Forelimb muscle (tissue), 1 donor: Measurements from ENCODE around the gene ARMC8. TPM values are rescaled to one million over a fixed set of nuclear protein-coding genes. Genes with fewer than 3 reads are reported as not detected.

Source experiments
- polyA plus RNA-seq: library from polyadenylated mRNA; unstranded; fragments of 120-200 nt; gene quantifications from one replicate; pipeline ENCODE4 v1.2.1, GENCODE V29; 2013; ENCODE audit not compliant: insufficient read length

ARMC8 gene
- polyA plus RNA-seq, 1 donor: 43.7 TPM

Other genes with a start within 250 kb of the ARMC8 start
- gene CLDN18, start 177.1 kb upstream of the ARMC8 start, polyA plus RNA-seq: 0.39 TPM
- gene DZIP1L, start 71.7 kb upstream of the ARMC8 start, polyA plus RNA-seq: 6.9 TPM
- not detected for gene A4GNT, start 54.9 kb upstream of the ARMC8 start, polyA plus RNA-seq
- 9.4 TPM for gene DBR1, start 12.4 kb upstream of the ARMC8 start, polyA plus RNA-seq
- 0.90 TPM for gene NME9, start 142.6 kb downstream of the ARMC8 start, polyA plus RNA-seq
- 69.6 TPM for gene MRAS, start 161.3 kb downstream of the ARMC8 start, polyA plus RNA-seq
- gene ESYT3, start 247.3 kb downstream of the ARMC8 start, polyA plus RNA-seq: 20.7 TPM